ENCODE results near the gene BBS10. TPM values are rescaled to one million over a fixed set of nuclear protein-coding genes. Genes with fewer than 3 reads are reported as not detected.

The BBS10 gene
- total and polyA plus RNA-seq, 2 donors from 2014 or later, result 5.1 to 10.9 TPM

DNA sequence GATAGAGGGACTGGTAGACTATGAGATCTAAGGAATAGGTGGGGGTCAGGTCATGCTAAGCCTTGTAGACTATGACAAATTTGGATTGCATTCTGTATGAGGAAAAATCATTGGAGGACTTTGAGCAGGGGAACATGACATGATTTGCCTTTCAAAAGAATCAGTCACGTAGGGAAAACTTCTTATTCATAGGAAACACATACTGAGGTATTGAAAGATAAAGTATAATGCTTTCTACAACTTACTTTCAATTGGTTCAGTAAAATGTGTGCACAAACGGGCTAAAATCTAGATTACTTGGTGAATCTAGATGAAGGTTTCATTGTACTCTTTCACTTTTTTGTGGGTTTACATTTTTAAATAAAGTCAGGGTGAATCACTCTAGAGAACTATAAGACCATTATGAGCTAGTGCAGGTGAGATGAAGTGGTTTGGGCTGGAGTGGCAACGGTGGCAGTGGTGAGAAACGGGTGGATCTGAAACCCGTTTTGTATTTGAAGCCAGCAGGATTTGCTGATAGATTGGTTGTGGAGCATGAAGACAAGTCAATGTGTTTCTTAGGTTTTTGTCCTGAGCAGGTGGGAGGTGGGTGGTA lies 6.7 kb downstream of the BBS10 start:
- no peak for DNase-seq
- intact Hi-C loops (cut with DNase I), result no loop called here
- H3K4me1 ChIP-seq (ENCODE audit: control insufficient read depth in 2 of 3, insufficient read depth in 2 of 3, low read depth in 1 of 3, low read length in 3 of 3), result peaks cover 0 to 5% (median 2%) of the 10 kb centered on the region in 3 donors
- no peak overlapping the region for H3K9ac ChIP-seq (ENCODE audit: low read length in 3 of 3)
- no peaks in the 10 kb centered on the region for H3K36me3 ChIP-seq (ENCODE audit: control insufficient read depth in 2 of 3, insufficient read depth in 3 of 3, low read length in 3 of 3)
- H3K27me3 ChIP-seq (ENCODE audit: control insufficient read depth, insufficient read depth, low read length), result no peaks in the 10 kb centered on the region
- no peaks in the 10 kb centered on the region for H3K9me3 ChIP-seq (ENCODE audit: control insufficient read depth in 2 of 3, insufficient read depth in 1 of 3, low read length in 3 of 3)
- FAIRE-seq, result no peak
- H3K27ac ChIP-seq (ENCODE audit: low read depth in 2 of 2, low read length in 2 of 2), result no peak overlapping the region
- no peak for TF ChIP-seq CTCF (IDR thresholded peaks at IDR 0.05; ENCODE audit: borderline replicate concordance, extremely low read depth, insufficient read depth)
- H3K4me3 ChIP-seq (ENCODE audit: low read length in 3 of 3), result no peak overlapping the region

DNA sequence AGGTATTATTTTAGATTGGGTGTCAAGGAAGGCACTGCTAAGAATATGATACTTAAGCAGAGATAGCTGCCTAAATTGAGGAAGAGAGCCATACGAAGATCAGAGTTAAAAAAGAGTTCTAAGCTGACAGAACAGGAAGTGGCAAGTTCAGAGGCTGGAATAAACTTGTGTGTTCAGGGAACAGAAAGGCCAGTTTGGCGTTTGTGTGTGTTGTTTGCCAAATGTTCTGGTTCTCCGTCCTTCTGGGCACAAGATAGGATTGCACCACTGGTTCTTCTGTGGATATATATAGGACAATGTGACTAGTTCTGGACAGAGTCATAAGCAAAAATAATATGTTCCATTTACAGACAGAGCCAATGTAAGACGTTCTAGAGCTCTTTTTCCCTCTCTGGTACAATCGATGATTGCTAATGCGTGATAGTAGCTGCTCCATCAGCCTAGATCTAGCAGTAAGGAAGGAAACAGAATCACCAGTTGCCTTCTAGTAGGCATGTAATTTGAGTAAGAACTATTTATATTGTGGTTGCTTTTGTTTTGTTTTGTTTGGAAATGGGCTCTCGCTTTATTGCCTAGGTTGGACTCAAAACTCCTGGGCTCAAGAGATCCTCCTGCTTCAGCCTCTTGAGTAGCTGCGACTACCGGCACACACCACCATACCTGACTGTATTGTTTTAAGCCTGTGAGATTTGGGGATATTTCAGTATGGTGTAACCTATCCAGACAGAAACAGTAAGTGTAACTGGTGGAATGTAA lies 7.4 kb downstream of the BBS10 start:
- intact Hi-C loops (cut with DNase I), result no loop called here
- FAIRE-seq (no peak), DNase-seq (no peak)
- Histone ChIP-seq H3K4me1 (ENCODE audit: control insufficient read depth in 2 of 3, insufficient read depth in 2 of 3, low read depth in 1 of 3, low read length in 3 of 3) (peaks cover 0 to 2% (median 2%) of the 10 kb centered on the region in 3 donors), H3K9me3 (ENCODE audit: control insufficient read depth in 2 of 3, insufficient read depth in 1 of 3, low read length in 3 of 3) (no peaks in the 10 kb centered on the region), H3K4me3 (ENCODE audit: low read length in 3 of 3) (no peak overlapping the region), H3K27me3 (ENCODE audit: control insufficient read depth, insufficient read depth, low read length) (no peaks in the 10 kb centered on the region), H3K36me3 (ENCODE audit: control insufficient read depth in 2 of 3, insufficient read depth in 3 of 3, low read length in 3 of 3) (no peaks in the 10 kb centered on the region), H3K9ac (ENCODE audit: low read length in 3 of 3) (no peak overlapping the region), H3K27ac (ENCODE audit: low read depth in 2 of 2, low read length in 2 of 2) (no peak overlapping the region)
- no peak for TF ChIP-seq CTCF (IDR thresholded peaks at IDR 0.05; ENCODE audit: borderline replicate concordance, extremely low read depth, insufficient read depth)

GRCh38 chr12:76337583-76337982 lies 10.6 kb downstream of the BBS10 start:
- Histone ChIP-seq H3K36me3 (ENCODE audit: control insufficient read depth in 2 of 3, insufficient read depth in 3 of 3, low read length in 3 of 3) (no peaks in the 10 kb centered on the region), H3K9me3 (ENCODE audit: control insufficient read depth in 2 of 3, insufficient read depth in 1 of 3, low read length in 3 of 3) (no peaks in the 10 kb centered on the region), H3K9ac (ENCODE audit: low read length in 3 of 3) (no peak overlapping the region), H3K4me3 (ENCODE audit: low read length in 3 of 3) (no peak overlapping the region), H3K27me3 (ENCODE audit: control insufficient read depth, insufficient read depth, low read length) (no peaks in the 10 kb centered on the region), H3K4me1 (ENCODE audit: control insufficient read depth in 2 of 3, insufficient read depth in 2 of 3, low read depth in 1 of 3, low read length in 3 of 3) (no peaks in the 10 kb centered on the region), H3K27ac (ENCODE audit: low read depth in 2 of 2, low read length in 2 of 2) (no peak overlapping the region)
- TF ChIP-seq CTCF (IDR thresholded peaks at IDR 0.05; ENCODE audit: borderline replicate concordance, extremely low read depth, insufficient read depth), result no peak
- FAIRE-seq, result no peak
- intact Hi-C loops (cut with DNase I), result no loop called here
- no peak for DNase-seq
